BLaER1 treated with 17β-estradiol and CSF1 and Interleukin-3, amounts not matched to agents 10 nM and 100 nM (cell line): ENCODE measurements around the gene MAB21L4.

Experiments used
- H3K27ac ChIP-seq, 11 experiments: shearing (Covaris generic); formaldehyde crosslinking; 2 replicates each; pipeline ENCODE4 v1.8.1; 2022
- H3K27me3 ChIP-seq, 11 experiments: shearing (Covaris generic); formaldehyde crosslinking; 2 replicates each; pipeline ENCODE4 v1.8.1; 2022
- H3K36me3 ChIP-seq, 11 experiments: shearing (Covaris generic); formaldehyde crosslinking; 2 replicates each; pipeline ENCODE4 v1.8.1; 2022
- H3K4me1 ChIP-seq, 10 experiments: shearing (Covaris generic); formaldehyde crosslinking; 2 replicates each; pipeline ENCODE4 v1.8.1; 2022
- H3K4me2 ChIP-seq, 11 experiments: shearing (Covaris generic); formaldehyde crosslinking; 2 replicates each; pipeline ENCODE4 v1.8.1; 2022
- H3K4me3 ChIP-seq, 10 experiments: shearing (Covaris generic); formaldehyde crosslinking; 2 replicates each; pipeline ENCODE4 v1.8.1; 2022
- H3K9ac ChIP-seq, 11 experiments: shearing (Covaris generic); formaldehyde crosslinking; 2 replicates each; pipeline ENCODE4 v1.8.1; 2022
- H3K9me3 ChIP-seq, 11 experiments: shearing (Covaris generic); formaldehyde crosslinking; replicated peaks in 1 of 11; 2 replicates each; pipeline ENCODE4 v1.8.1; 2022
- H4K20me1 ChIP-seq, 11 experiments: shearing (Covaris generic); formaldehyde crosslinking; 2 replicates each; pipeline ENCODE4 v1.8.1; 2022
- Cebpa-rat ChIP-seq, 11 experiments: shearing (Covaris generic); IDR thresholded peaks; 2 replicates each; pipeline ENCODE4 v1.8.1; 2022

The MAB21L4 gene

DNA sequence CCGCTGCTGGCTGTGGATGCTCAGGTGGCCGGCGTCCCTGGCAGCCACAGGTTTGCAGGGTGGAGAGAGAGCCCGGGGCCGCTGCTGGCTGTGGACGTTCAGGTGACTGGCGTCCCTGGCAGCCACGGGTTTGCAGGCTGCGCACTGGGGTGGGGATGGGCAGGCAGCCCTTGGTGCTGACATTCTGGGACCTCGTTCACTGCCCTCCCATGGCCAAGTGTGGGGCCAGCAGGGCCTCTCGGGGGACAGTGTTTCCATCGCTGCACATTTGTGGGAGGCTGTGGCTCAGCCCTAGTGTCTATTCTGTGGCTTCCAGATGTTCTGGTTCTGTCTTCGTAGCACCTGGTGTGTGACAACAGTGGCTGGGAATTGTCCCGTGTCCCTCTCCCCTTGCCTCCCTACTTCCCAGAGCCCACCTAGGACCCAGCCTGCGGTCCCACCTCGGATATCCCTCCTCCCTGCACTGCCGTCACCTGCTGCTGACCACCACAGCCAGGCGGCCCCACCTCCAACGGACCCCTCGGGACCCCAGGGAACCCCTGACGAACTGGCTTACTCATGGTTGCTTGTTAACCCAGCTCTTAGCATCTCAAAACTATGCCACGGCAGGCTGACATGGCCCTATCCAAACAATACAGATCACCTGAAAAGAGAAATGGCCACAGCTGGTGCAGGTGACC, 11.1 kb upstream of the MAB21L4 start:
- Histone ChIP-seq H3K27ac (no peak overlapping the region), H3K36me3 (no peaks in the 10 kb centered on the region), H3K9ac (no peak overlapping the region), H3K4me3 (no peak overlapping the region), H3K9me3 (no peaks in the 10 kb centered on the region), H4K20me1 (peaks cover 0 to 31% (median 13%) of the 10 kb centered on the region in 11 experiments; a peak in 12 of 22 replicates), H3K4me2 (peak overlapping the region in 8 of 11 experiments; percentile 5 to 100 (median 90); a peak in 11 of 22 replicates), H3K4me1 (peaks cover 14 to 64% (median 45%) of the 10 kb centered on the region in 10 experiments), H3K27me3 (peaks cover 0 to 5% (median 0%) of the 10 kb centered on the region in 11 experiments; a peak in 1 of 22 replicates)
- TF ChIP-seq Cebpa-rat (IDR thresholded peaks at IDR 0.05), result no peak

DNA sequence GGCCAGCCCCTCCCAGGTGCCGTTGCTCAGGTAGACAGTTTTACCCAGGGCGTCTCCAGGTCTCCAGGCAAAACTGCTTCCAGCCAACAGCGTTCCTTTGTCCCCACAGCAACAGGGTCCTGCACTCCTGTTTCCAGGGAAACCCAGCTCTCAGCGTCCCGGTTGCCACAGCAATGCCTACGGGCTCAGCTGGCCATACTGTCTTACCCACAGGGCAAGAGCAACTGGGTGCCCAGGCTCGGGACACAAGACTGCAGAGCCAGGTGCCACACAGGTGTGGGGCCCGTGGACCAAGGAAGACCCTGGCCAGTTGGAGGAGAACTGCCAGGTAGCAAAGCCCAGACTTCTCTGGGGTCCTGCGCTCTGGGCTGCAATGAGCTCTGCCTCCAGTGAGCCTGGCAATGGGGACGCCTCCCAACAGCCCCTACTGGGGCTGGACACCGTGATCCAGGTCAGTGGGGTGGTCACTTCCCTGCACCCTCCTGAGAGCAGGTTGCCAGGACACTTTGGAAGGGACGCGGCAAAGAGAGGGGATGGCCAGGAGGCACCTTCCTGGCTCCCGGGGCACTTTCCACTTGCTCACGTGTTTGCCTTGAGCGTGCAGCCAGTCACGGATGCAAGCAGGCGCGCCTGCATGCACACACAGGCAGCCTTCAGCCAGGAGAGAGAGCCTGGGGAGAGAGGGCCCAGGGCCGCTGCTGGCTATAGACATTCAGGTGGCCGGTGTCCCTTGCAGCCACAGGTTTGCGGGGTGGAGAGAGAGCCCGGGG, 10.4 kb upstream of the MAB21L4 start, which contains the start of gene CROCC2:
Gene CROCC2 (plus strand): TSS at position 196 of the 770 bp plus-strand sequence. CDS start 178 bp downstream, at position 374.
- Histone ChIP-seq H3K27ac (no peak within 1 kb of the TSS), H3K9me3 (0 out of 22 replicates have a peak, but pooled peaks cover 0 to 1% (median 0%) of the 10 kb centered on the region in 11 experiments), H3K4me1 (peaks cover 14 to 66% (median 46%) of the 10 kb centered on the region in 10 experiments), H3K4me2 (peak within 1 kb of the TSS; percentile 30 to 100 (median 85)), H3K4me3 (no peak within 1 kb of the TSS; a peak in 1 of 20 replicates), H3K9ac (peak within 1 kb of the TSS in 3 of 11 experiments; percentile 18 to 36 (median 35); a peak in 2 of 22 replicates), H3K36me3 (no peaks in the 10 kb centered on the region), H4K20me1 (peaks cover 0 to 31% (median 13%) of the 10 kb centered on the region in 11 experiments; a peak in 12 of 22 replicates), H3K27me3 (peaks cover 0 to 5% (median 0%) of the 10 kb centered on the region in 11 experiments; a peak in 1 of 22 replicates)
- no peak for TF ChIP-seq Cebpa-rat (IDR thresholded peaks at IDR 0.05)

DNA sequence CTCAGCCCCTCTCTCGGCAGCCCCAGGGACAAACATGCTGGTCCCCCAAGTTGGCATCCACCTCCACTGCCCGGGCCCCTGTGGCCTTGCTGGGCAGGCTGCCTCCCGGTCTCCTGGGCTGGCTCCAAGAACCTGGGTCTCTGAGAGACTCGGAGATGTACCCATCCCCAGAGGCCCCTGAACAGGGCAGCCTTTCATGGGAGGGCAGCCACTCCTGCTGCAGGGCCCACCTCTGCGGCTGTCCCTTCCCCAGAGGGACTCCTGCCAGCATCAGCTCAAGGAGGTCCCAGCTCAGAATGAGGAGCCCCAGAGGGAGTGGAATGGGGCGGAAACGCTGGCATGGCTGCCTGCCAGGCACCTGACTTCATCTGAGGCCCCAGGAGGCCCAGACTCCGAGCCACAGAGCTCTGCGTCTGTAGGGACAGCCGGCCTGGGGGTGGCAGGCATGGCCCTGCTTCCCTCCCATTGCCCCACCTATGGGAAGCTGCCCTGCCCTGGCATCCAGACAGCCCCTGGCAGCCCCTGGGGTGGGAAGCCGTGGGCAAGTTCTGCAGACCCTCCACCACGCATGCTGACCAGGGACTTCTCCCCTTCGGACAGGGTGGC, 9.3 kb upstream of the MAB21L4 start:
- 0 out of 22 replicates have a peak, but pooled peaks cover 0 to 7% (median 0%) of the 10 kb centered on the region in 11 experiments for H3K9me3 ChIP-seq
- peaks cover 0 to 5% (median 0%) of the 10 kb centered on the region in 11 experiments; a peak in 1 of 22 replicates for H3K27me3 ChIP-seq
- H3K4me2 ChIP-seq, result peak overlapping the region; percentile 30 to 100 (median 85)
- peaks cover 14 to 62% (median 43%) of the 10 kb centered on the region in 10 experiments for H3K4me1 ChIP-seq
- no peaks in the 10 kb centered on the region for H3K36me3 ChIP-seq
- H3K27ac ChIP-seq, result no peak overlapping the region
- no peak overlapping the region; a peak in 1 of 20 replicates for H3K4me3 ChIP-seq
- TF ChIP-seq Cebpa-rat (IDR thresholded peaks at IDR 0.05), result no peak
- peak overlapping the region in 4 of 11 experiments; percentile 18 to 36 (median 28); a peak in 3 of 22 replicates for H3K9ac ChIP-seq
- H4K20me1 ChIP-seq, result peaks cover 0 to 31% (median 13%) of the 10 kb centered on the region in 11 experiments; a peak in 12 of 22 replicates

DNA sequence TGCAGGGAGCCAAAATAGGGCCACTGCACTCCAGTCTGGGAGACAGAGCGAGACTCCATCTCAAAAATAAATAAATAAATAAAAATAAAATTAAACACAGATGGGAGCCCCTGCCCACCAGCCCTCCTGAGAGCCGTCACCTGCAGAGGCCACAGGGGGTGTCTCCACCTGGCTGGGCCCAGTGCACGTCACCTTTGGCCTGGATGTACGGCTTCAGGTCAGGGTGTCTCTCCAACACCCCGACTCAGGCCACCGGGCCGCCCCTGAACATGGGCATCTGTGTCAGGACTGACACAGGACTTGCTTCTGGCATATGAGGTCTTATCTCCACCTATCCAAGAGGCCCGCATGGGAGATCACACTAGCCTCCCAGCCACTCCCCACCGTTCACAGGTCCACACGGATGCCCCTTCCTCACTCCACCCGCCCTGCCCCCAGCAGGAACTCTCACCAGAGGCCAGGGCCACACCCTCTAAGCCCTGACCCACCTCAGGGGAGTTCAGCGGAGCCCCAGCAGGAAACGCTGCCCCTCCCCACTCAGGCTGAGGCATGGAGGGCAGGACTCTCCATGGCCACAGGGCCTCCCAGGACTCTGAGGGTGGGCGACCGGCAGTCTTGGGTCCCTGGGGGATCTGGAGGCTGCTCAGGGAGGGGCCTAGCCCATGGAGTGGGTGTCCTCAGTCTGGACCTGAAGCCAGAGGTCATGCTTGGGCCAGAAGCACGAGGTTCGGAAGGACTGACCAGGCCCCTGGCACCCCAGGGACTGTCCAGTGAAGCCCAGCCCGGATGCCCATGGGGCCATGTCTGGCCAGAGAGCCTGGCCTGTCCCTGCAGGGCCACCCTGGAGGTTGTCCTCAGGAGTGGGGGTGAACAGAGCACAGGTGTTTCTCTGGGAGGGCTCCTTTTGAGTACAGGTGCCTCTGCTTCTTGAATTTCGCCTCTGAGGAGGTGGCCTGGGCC, 8.5 kb upstream of the MAB21L4 start:
- H3K27ac ChIP-seq, result no peak overlapping the region
- peaks cover 14 to 57% (median 43%) of the 10 kb centered on the region in 10 experiments for H3K4me1 ChIP-seq
- no peak for TF ChIP-seq Cebpa-rat (IDR thresholded peaks at IDR 0.05)
- H3K36me3 ChIP-seq, result no peaks in the 10 kb centered on the region
- peaks cover 0 to 24% (median 13%) of the 10 kb centered on the region in 11 experiments; a peak in 12 of 22 replicates for H4K20me1 ChIP-seq
- peak overlapping the region; percentile 30 to 100 (median 85) for H3K4me2 ChIP-seq
- H3K9me3 ChIP-seq, result 0 out of 22 replicates have a peak, but pooled peaks cover 0 to 7% (median 0%) of the 10 kb centered on the region in 11 experiments
- H3K9ac ChIP-seq, result peak overlapping the region in 3 of 11 experiments; percentile 21 to 36 (median 35); a peak in 5 of 22 replicates
- H3K27me3 ChIP-seq, result peaks cover 0 to 5% (median 0%) of the 10 kb centered on the region in 11 experiments; a peak in 1 of 22 replicates
- H3K4me3 ChIP-seq, result peak overlapping the region in 1 of 10 experiments; percentile 13; a peak in 1 of 20 replicates

DNA sequence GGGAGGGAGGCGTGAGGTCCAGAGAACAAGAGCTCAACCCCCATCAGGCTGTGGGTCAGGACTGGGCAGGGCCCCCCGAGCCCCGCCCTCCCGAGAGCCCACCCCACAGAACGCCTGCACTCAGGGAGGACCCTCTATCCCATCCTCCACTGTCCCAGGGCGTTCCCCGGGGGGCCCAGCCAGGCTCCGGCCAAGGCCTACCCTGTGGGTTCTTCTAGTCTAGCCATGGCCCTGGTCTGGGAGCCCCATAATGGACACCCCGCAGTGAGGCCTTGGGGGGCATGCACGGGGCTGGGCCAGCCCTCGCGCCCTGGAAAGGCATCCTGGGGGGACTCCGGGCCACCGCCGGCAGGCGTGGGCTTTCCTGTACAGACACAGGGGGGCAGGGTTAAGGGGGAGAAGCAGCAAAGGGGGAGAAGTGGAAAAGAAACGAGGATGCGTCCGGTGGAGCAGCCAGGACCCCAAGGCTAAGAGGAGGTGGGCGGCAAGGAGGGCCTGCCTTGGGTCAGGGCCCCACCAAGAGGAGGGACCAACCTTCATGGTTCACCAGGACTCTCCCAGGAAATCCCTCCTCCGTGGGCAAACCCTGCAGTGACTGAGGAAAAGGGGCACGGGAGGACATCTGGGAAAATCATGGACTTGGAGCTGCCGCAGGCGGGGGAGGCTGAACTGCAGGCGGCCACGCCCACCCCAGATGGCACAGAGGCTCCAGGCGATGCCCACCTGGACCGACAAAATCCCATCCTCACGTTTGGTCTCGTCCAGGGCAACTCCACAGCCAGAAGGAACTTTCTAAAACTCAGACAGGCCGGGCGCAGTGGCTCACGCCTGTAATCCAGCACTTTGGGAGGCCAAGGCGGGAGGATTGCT, 7.5 kb upstream of the MAB21L4 start:
- Histone ChIP-seq H3K4me3 (no peak overlapping the region), H3K9me3 (0 out of 22 replicates have a peak, but pooled peaks cover 0 to 7% (median 0%) of the 10 kb centered on the region in 11 experiments), H3K27ac (no peak overlapping the region), H3K36me3 (no peaks in the 10 kb centered on the region), H3K4me2 (peak overlapping the region in 5 of 11 experiments; percentile 5 to 100 (median 18); a peak in 6 of 22 replicates), H3K9ac (no peak overlapping the region), H4K20me1 (peaks cover 0 to 24% (median 13%) of the 10 kb centered on the region in 11 experiments; a peak in 12 of 22 replicates), H3K27me3 (peaks cover 0 to 5% (median 0%) of the 10 kb centered on the region in 11 experiments; a peak in 1 of 22 replicates), H3K4me1 (peaks cover 14 to 67% (median 51%) of the 10 kb centered on the region in 10 experiments)
- TF ChIP-seq Cebpa-rat (IDR thresholded peaks at IDR 0.05), result no peak

DNA sequence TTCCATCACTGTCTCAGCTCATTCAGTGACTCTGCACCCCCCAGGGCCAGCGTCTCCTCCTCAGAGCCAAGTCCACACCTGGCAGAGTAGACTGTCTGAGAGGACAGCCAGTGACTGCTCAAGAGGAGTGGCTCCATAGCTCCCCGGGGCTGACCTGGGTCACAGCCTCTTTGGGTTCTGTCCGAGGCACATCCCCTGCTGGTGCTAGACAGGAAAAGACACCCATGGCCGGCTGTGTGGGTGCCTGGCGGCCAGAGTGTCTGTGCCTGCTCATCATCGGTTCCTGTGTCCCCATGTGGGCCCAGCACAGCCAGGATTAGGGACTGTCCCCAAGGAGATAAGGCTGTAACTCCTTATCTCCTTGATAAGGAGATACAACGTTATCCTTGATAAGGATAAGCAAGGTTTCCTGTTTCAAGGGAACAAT, 6.7 kb upstream of the MAB21L4 start:
- Histone ChIP-seq H3K9ac (no peak overlapping the region), H3K36me3 (no peaks in the 10 kb centered on the region), H3K4me2 (peak overlapping the region in 5 of 11 experiments; percentile 5 to 30 (median 19); a peak in 5 of 22 replicates), H4K20me1 (peaks cover 0 to 24% (median 13%) of the 10 kb centered on the region in 11 experiments; a peak in 12 of 22 replicates), H3K4me3 (no peak overlapping the region), H3K27ac (no peak overlapping the region), H3K9me3 (0 out of 22 replicates have a peak, but pooled peaks cover 0 to 7% (median 0%) of the 10 kb centered on the region in 11 experiments), H3K4me1 (peaks cover 14 to 75% (median 59%) of the 10 kb centered on the region in 10 experiments), H3K27me3 (peaks cover 0 to 5% (median 0%) of the 10 kb centered on the region in 11 experiments; a peak in 1 of 22 replicates)
- TF ChIP-seq Cebpa-rat (IDR thresholded peaks at IDR 0.05), result no peak
